GM21526 (cell line): ENCODE data around the gene ADAMTS1.

ENCODE experiments used
- ATAC-seq: cut with Tn5 transposase; IDR thresholded peaks from one replicate; pipeline ENCODE4 v1.9.1; 2021; ENCODE audit warnings: moderate library complexity; ENCODE audit not compliant: unreplicated experiment, low FRiP score

Gene ADAMTS1

DNA sequence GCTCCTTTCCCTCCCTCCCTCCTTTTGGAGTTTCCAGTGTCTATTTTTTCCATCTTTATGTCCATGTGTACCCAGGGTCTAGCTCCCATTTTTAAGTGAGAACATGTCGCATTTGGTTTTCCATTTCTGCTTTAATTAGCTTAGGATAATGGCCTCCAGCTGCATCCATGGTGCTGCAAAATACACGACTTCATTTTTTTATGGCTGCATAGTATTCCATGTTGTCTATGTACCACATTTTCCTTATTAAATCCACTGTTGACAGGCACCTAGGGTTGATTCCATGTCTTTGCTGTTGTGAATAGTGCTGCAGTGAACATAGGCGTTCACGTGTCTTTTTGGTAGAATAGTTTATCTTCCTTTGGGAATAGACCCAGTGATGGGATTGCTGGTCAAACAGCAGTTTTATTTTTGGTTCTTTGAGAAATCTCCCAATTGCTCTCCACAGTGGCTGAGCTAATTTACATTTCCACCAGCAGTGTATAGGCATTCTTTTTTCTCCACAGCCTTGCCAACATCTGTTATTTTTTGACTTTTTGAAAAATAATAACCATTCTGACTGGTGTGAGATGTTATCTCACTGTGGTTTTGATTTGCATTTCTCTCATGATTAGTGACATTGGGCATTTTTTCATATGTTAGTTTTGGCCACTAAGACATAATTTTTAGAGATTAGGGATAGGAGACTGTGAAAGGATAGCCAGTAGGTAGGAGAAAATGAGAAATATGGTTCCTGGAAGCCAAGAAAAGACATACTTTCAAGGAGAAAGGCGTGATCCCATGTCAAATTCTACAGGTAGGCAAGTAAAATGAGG, 50.4 kb downstream of the ADAMTS1 start:
- ATAC-seq: no peak

DNA sequence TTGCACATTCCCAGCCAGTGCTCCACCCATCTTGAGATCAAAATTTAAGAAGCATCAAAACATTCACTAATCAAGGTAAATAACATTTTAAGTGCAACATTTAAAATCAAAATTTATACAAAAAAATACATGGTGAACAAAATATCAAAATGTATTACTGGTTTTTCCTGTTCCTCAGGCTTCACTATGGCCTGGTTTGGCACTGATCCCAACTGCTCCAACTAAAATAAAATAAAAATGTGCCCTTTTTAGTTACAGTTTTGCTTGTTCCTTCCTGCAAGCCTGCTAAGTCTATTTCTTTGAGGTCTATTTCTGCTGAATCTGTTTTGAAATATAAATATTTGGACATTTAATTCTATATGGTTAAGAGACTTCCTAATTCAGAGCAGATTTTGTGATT, 54.9 kb downstream of the ADAMTS1 start:
- no peak for ATAC-seq

DNA sequence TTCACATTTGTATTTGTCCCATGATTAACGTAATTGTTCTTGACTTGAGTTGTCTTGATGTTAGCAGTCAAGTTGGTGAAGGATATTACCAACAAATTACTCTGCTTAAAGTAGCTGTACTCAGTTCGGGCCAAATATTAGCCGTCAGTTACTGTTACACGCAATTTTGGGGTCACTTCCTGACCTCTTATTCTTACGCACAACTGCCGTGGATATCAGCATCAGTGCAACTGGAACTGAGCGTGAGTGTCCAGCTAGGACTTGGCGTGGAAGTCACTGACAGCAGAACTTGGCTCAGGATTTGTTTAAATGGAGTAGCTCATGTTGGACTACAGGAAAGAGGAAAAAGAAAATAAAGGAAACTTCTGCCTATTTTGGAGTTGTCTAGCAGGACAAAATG, 56.4 kb downstream of the ADAMTS1 start:
- ATAC-seq: no peak
